ENCODE results near the gene NFKBIL1. TPM values are rescaled to one million over a fixed set of nuclear protein-coding genes. Genes with fewer than 3 reads are reported as not detected.

The NFKBIL1 gene
- total and polyA plus RNA-seq, 3 donors from 2014 or later = 25.9 to 55.3 (median 51.2) TPM

- H3K4me3 ChIP-seq = no peak overlapping the region
- intact Hi-C loops (cut with DNase I; ENCODE audit: low total_unique reads) = no loop called here
- no peaks in the 10 kb centered on the region for H3K4me1 ChIP-seq
- no peaks in the 10 kb centered on the region for H3K27me3 ChIP-seq
- no peak for DNase-seq
- 76 to 78% methylated on average over 5 of the region's 6 CpGs for WGBS, 2 donors
- no peak overlapping the region for H3K27ac ChIP-seq
- H3K9me3 ChIP-seq = no peaks in the 10 kb centered on the region
- H3K36me3 ChIP-seq (ENCODE audit: low read depth, missing control alignments) = no peaks in the 10 kb centered on the region
- no peak for TF ChIP-seq POLR2A (IDR thresholded peaks at IDR 0.05)
- TF ChIP-seq, protein P1, sequence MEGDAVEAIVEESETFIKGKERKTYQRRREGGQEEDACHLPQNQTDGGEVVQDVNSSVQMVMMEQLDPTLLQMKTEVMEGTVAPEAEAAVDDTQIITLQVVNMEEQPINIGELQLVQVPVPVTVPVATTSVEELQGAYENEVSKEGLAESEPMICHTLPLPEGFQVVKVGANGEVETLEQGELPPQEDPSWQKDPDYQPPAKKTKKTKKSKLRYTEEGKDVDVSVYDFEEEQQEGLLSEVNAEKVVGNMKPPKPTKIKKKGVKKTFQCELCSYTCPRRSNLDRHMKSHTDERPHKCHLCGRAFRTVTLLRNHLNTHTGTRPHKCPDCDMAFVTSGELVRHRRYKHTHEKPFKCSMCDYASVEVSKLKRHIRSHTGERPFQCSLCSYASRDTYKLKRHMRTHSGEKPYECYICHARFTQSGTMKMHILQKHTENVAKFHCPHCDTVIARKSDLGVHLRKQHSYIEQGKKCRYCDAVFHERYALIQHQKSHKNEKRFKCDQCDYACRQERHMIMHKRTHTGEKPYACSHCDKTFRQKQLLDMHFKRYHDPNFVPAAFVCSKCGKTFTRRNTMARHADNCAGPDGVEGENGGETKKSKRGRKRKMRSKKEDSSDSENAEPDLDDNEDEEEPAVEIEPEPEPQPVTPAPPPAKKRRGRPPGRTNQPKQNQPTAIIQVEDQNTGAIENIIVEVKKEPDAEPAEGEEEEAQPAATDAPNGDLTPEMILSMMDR (IDR thresholded peaks at IDR 0.05) = no peak
Measured at GRCh38 chr6:31530659-31531058, 16.7 kb upstream of the NFKBIL1 start.

- Histone ChIP-seq H3K9me3 (no peaks in the 10 kb centered on the region), H3K4me1 (no peaks in the 10 kb centered on the region), H3K4me3 (no peak overlapping the region), H3K27ac (no peak overlapping the region), H3K36me3 (ENCODE audit: low read depth, missing control alignments) (no peaks in the 10 kb centered on the region), H3K27me3 (no peaks in the 10 kb centered on the region)
- no peak for DNase-seq
- TF ChIP-seq, protein P1 (IDR thresholded peaks at IDR 0.05) = no peak
- TF ChIP-seq POLR2A (IDR thresholded peaks at IDR 0.05) = no peak
- intact Hi-C loops (cut with DNase I; ENCODE audit: low total_unique reads) = no loop called here
- 83 to 85% methylated on average over 7 of the region's 7 CpGs for WGBS, 2 donors
Measured at GRCh38 chr6:31531162-31531561, 16.2 kb upstream of the NFKBIL1 start.

DNA sequence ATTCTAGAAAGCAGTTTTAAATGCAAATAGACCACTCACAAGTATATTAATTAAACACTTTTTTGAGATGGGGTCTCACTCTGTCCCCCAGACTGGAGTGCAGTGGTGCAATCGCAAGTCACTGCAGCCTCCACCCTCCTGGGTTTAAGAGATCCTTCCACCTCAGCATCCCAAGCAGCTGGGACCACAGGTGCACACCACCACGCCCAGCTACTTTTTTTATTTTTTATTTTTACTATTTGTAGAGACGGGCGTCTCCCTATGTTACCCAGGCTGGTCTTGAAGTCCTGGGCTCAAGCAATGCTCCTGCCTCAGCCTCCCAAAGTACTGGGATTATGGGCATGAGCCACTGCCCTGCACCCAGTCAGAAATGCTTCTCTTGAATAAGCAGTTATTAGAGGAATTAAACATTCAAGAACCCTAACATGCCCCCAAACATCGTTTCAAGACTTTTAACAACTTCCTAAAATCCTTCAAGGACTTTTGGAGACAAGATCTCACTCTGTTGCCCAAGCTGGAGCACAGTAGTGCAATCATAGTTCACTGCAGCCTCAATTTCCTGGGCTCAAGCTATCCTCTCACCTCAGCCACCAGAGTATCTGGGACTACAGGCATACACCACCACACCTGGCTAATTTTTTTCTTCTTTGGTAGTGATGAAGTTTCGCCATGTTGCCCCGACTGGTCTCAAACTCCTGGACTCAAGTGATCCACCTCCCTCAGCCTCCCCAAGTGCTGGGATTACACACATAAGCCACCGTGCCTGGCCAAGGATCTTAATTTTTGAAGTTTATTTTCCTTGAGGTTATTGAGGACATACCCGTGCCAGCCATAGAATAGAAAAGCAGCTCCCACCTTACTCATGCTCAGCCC is 15.4 kb upstream of the NFKBIL1 start:
- no peaks in the 10 kb centered on the region for H3K4me1 ChIP-seq
- H3K27ac ChIP-seq = no peak overlapping the region

GRCh38 chr6:31532644-31533454 is 14.6 kb upstream of the NFKBIL1 start:
- H3K27me3 ChIP-seq = no peaks in the 10 kb centered on the region
- TF ChIP-seq, protein P1 (IDR thresholded peaks at IDR 0.05) = no peak
- TF ChIP-seq POLR2A (IDR thresholded peaks at IDR 0.05) = no peak
- intact Hi-C loops (cut with DNase I; ENCODE audit: low total_unique reads) = no loop called here
- WGBS, 2 donors = 38 to 54% methylated on average over 8 to 9 of the region's 9 CpGs
- H3K36me3 ChIP-seq (ENCODE audit: low read depth, missing control alignments) = no peaks in the 10 kb centered on the region
- H3K4me1 ChIP-seq = no peaks in the 10 kb centered on the region
- H3K4me3 ChIP-seq = no peak overlapping the region
- no peak for DNase-seq
- H3K27ac ChIP-seq = no peak overlapping the region
- H3K9me3 ChIP-seq = no peaks in the 10 kb centered on the region

More for the DNA sequence above, 15.4 kb upstream of the NFKBIL1 start:
- H3K4me3 ChIP-seq = no peak overlapping the region
- no peaks in the 10 kb centered on the region for H3K9me3 ChIP-seq
- no peaks in the 10 kb centered on the region for H3K36me3 ChIP-seq (ENCODE audit: low read depth, missing control alignments)
- H3K27me3 ChIP-seq = no peaks in the 10 kb centered on the region
- intact Hi-C loops (cut with DNase I; ENCODE audit: low total_unique reads) = no loop called here
- DNase-seq = no peak
- WGBS, 2 donors = 67 to 74% methylated on average over 9 of the region's 9 CpGs
- TF ChIP-seq, protein P1 (IDR thresholded peaks at IDR 0.05) = no peak
- TF ChIP-seq POLR2A (IDR thresholded peaks at IDR 0.05) = no peak

Data from testis (tissue), 3 donors.